ELF-1 (cell line): ENCODE measurements around the gene EP300.
A peak's percentile ranks its signal among the peaks of the same experiment; 100 is the strongest.
"Not testable (repeated sequence)": the region's sequence is repeated elsewhere in the genome, so short reads cannot be mapped to it uniquely, and the experiment has no call there.

Experiments used
- DNase-seq: peaks from one replicate; pipeline ENCODE4 v3.0.0-alpha.2; 2016; ENCODE audit warnings: low read depth, low spot score

Gene EP300

DNA sequence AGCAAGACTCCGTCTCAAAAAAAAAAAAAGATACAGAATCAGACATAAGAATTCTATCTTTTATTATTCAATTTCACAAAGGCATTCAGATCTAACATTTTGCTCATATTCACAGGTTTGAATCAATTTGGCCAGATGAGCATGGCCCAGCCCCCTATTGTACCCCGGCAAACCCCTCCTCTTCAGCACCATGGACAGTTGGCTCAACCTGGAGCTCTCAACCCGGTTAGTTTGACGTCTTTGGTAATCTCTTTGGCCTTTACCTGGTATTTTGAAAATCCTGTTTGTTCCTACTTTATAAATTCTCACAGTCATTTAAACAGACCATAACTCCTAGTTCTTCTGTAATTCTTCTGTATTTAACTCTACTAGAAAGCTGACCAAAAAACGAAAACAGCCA, 55.3 kb downstream of the EP300 start:
- DNase-seq = no peak

GRCh38 chr22:41152902-41153301, 60.5 kb downstream of the EP300 start:
- no peak for DNase-seq

- no peak for DNase-seq
Observed at GRCh38 chr22:41157083-41157482, 64.7 kb downstream of the EP300 start.

- DNase-seq = no peak
Observed at GRCh38 chr22:41169157-41169556, 76.8 kb downstream of the EP300 start.

- no peak for DNase-seq
Observed at GRCh38 chr22:41171996-41172395, 79.6 kb downstream of the EP300 start.

GRCh38 chr22:41175546-41175945, 83.2 kb downstream of the EP300 start:
- no peak for DNase-seq

DNA sequence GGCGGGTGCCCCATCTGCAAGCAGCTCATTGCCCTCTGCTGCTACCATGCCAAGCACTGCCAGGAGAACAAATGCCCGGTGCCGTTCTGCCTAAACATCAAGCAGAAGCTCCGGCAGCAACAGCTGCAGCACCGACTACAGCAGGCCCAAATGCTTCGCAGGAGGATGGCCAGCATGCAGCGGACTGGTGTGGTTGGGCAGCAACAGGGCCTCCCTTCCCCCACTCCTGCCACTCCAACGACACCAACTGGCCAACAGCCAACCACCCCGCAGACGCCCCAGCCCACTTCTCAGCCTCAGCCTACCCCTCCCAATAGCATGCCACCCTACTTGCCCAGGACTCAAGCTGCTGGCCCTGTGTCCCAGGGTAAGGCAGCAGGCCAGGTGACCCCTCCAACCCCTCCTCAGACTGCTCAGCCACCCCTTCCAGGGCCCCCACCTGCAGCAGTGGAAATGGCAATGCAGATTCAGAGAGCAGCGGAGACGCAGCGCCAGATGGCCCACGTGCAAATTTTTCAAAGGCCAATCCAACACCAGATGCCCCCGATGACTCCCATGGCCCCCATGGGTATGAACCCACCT, 84.7 kb downstream of the EP300 start:
- DNase-seq = no peak

GRCh38 chr22:41177622-41178424, 85.4 kb downstream of the EP300 start:
- DNase-seq = no peak

GRCh38 chr22:41178425-41178975, 86.1 kb downstream of the EP300 start:
- DNase-seq = no peak

- not testable (repeated sequence) for DNase-seq
Observed at GRCh38 chr22:41180362-41180761, 88.0 kb downstream of the EP300 start.

DNA sequence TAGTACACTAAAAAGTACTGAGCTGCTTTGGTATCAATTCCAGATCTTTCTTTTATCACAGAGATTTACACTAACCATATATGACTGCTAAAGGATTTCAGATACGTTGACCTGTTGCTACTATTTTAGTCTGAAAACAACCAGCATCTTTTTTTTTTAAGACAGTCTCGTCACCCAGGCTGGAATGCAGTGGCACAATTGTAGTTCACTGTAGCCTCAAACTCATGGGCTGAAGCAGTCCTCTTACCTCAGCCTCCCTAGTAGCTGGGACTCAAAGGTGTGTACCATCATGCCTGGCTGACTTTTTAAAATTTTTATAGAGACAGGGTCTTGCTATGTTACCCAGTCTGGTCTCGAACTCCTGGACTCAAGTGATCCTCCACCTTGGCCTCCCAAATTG, 88.5 kb downstream of the EP300 start:
- no peak for DNase-seq

GRCh38 chr22:41181349-41182241, 89.2 kb downstream of the EP300 start:
- DNase-seq = peak; percentile 78

- peak; percentile 85 for DNase-seq
Observed at GRCh38 chr22:41184679-41185078, 92.3 kb downstream of the EP300 start.

DNA sequence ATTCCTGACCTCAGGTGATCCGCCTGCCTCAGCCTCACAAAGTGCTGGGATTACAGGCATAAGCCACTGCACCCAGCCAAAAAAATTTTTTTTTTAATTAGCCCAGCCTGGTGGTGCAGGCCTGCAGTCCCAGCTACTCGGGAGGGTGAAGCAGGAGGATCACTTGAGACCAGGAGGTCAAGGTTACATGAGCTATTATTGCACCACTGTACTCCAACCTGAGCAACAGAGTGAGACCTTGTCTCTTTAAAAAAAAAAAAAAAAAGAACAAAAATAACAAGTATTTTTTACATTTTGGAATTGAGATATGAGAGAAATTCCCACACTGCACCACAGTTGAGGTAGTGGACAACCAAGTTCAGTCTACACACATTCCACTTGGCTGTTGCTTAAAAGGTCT, 99.1 kb downstream of the EP300 start:
- DNase-seq = no peak

DNA sequence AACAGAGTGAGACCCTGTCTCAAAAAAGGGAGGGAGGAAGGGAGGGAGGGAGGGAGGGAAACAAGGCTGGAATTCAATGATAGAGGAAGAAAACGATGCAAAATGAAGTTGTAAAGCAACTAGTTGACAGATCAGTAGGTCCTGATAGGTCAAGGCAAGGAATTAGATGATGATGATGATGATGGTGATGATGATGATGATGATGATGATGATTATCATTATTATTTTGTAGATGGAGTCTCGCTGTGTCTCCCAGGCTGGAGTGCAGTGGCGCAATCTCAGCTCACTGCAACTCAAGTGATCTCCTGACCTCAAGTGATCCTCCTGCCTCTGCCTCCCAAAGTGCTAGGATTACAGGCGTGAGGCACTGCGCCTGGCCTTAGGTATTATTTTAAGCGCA, 101.4 kb downstream of the EP300 start:
- no peak for DNase-seq

DNA sequence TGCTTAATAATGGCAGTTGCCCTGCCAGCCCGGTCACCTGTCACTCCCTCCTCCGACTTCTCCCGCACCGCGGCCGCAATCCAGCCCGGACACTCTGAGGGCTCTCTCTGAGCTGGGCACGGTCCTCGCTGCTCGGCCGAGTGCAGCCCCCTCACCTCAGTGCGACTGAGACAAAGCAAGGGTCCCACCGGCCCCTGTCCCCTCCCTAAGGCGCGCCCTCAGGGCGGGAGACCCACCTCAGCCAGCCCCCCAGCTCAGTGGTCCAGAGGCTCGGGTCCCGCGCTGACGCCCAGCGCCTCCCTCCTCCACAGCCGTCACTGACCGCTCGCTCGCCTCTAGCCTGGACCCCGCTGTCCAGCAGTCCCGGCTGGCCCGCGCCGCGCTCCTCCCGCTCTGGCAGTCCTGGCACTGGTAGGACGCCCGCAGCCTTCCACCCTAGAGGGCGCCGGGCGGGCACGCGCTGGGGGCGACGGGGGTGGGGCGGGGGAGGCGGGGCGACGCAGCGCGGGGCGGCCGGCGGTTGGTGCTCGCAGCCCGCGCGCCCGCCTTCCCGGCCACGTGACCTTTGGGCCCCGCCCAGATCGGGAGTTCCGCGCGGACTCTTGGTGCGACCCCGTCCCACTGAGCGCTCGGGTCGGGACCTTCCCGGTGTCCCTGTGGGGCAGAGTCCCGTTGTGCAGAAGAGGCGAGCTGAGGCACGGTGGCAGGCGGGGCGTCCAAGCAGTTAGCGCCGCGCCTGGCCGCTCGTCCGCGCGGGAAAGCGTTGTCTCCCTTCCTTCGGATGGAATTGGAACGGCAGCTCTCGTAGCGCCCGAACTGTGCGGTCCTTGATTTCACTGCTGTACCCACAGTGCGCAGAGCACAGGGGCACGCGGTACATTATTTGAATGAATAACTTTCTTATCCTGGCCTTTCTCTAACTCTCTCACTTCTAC, 104.9 kb downstream of the EP300 start:
- peak; percentile 73 for DNase-seq

GRCh38 chr22:41198027-41198580, 105.7 kb downstream of the EP300 start:
- DNase-seq = no peak

GRCh38 chr22:41201141-41201540, 108.7 kb downstream of the EP300 start:
- no peak for DNase-seq

- DNase-seq = no peak
Observed at GRCh38 chr22:41203118-41203517, 110.7 kb downstream of the EP300 start.

DNA sequence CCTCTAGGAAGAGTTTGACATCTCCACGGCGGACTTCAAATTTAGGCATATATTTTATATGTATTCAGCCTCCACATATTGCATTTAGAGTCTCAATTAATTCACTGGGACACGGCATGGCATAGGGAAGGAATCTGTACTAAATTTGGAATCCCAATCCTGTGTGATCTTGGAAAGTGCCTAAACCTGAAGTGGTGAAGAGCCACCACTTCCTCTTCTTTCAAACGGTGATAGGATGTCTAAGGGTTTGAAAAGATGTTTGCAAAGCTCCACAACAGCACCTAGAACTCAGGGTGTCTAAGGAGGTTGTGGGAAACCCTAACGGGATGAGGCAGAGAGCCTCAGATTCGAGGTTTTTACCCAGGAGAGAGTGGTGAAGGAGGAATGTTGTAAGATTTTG, 111.7 kb downstream of the EP300 start:
- DNase-seq = no peak
